HEK293 (cell line): ENCODE measurements around the gene GLB1L.

Experiments
- CTCF ChIA-PET: fragments of 350-600 bp; formaldehyde crosslinking; extraction: SDS; loops from one replicate; lab custom pipeline; 2021; ENCODE audit warnings: antibody characterized with exemption; lab: Yijun Ruan, JAX
- POLR2A ChIA-PET: fragments of 300-600 bp; formaldehyde crosslinking; extraction: SDS; loops from one replicate; lab custom pipeline; 2020; ENCODE audit warnings: antibody characterized with exemption, inconsistent platforms; lab: Yijun Ruan, JAX
- H3K27ac ChIP-seq: fragments of 200-500 bp; sonication (Bioruptor generic); 2 replicates; pipeline ENCODE4 v1.5.1; 2014; ENCODE audit warnings: low read depth, low read length, control low read depth, inconsistent platforms; ENCODE audit errors: extremely low read depth
- H3K36me3 ChIP-seq, 2 experiments: fragments of 200-500 bp in 1 of 2; sonication (Bioruptor generic) in 1 of 2; 1 replicate in 1 of 2; 2 replicates in 1 of 2; pipeline ENCODE4 v1.5.1; 2014 to 2017; ENCODE audit warnings: inconsistent platforms in 2 of 2, low read length in 2 of 2; ENCODE audit not compliant: control insufficient read depth in 2 of 2, insufficient read depth in 1 of 2
- H3K4me1 ChIP-seq: fragments of 200-500 bp; sonication (Bioruptor generic); 2 replicates; pipeline ENCODE4 v1.5.1; 2014; ENCODE audit warnings: mild to moderate bottlenecking, low read length, inconsistent platforms; ENCODE audit not compliant: control insufficient read depth, insufficient read depth
- H3K4me3 ChIP-seq: 2 replicates; pipeline ENCODE4 v1.5.1; 2011; ENCODE audit warnings: low read depth, mild to moderate bottlenecking, control low read depth, low read length, moderate library complexity
- H3K9me3 ChIP-seq: fragments of 200-500 bp; sonication (Bioruptor generic); 2 replicates; pipeline ENCODE4 v1.5.1; 2014; ENCODE audit warnings: low read depth, low read length, inconsistent platforms; ENCODE audit not compliant: control insufficient read depth, insufficient read depth
- CTCF ChIP-seq: fragments of 450-650 bp; formaldehyde crosslinking; IDR thresholded peaks from 2 replicates; pipeline ENCODE4 v1.5.1; 2016; ENCODE audit warnings: missing biosample characterization, missing genetic modification characterization
- EGR2 ChIP-seq: fragments of 450-650 bp; formaldehyde crosslinking; IDR thresholded peaks from 2 replicates; pipeline ENCODE4 v1.5.1; 2016; ENCODE audit warnings: low read depth, missing biosample characterization, missing genetic modification characterization
- GLIS2 ChIP-seq: fragments of 450-650 bp; formaldehyde crosslinking; IDR thresholded peaks from 2 replicates; pipeline ENCODE4 v1.5.1; 2016; ENCODE audit warnings: missing biosample characterization, missing genetic modification characterization
- KLF9 ChIP-seq: fragments of 450-650 bp; formaldehyde crosslinking; IDR thresholded peaks from 2 replicates; pipeline ENCODE4 v1.5.1; 2016; ENCODE audit warnings: missing biosample characterization, missing genetic modification characterization, low read depth
- MYNN ChIP-seq: fragments of 450-650 bp; formaldehyde crosslinking; IDR thresholded peaks from 2 replicates; pipeline ENCODE4 v1.5.1; 2016; ENCODE audit warnings: missing biosample characterization, missing genetic modification characterization, borderline replicate concordance
- MZF1 ChIP-seq: fragments of 450-650 bp; formaldehyde crosslinking; IDR thresholded peaks from 2 replicates; pipeline ENCODE4 v1.5.1; 2017; ENCODE audit warnings: missing biosample characterization, missing genetic modification characterization, borderline replicate concordance
- SCRT2 ChIP-seq: fragments of 450-650 bp; formaldehyde crosslinking; IDR thresholded peaks from 2 replicates; pipeline ENCODE4 v1.5.1; 2016; ENCODE audit warnings: missing biosample characterization, missing genetic modification characterization
- SETDB1 ChIP-seq: IDR thresholded peaks from one replicate; pipeline ENCODE4 v1.6.1; 2017; ENCODE audit warnings: mild to moderate bottlenecking, low read length, moderate library complexity, mixed read lengths; ENCODE audit not compliant: insufficient read length
- SP7 ChIP-seq: fragments of 450-650 bp; formaldehyde crosslinking; IDR thresholded peaks from 2 replicates; pipeline ENCODE4 v1.5.1; 2016; ENCODE audit warnings: missing biosample characterization, missing genetic modification characterization
- ZBTB26 ChIP-seq: fragments of 450-650 bp; formaldehyde crosslinking; optimal IDR thresholded peaks from 2 replicates; pipeline ENCODE3; 2016; ENCODE audit warnings: missing biosample characterization, mild to moderate bottlenecking, missing genetic modification characterization
- ZBTB7A ChIP-seq: fragments of 450-650 bp; formaldehyde crosslinking; IDR thresholded peaks from 2 replicates; pipeline ENCODE4 v1.5.1; 2016; ENCODE audit warnings: low read depth, missing biosample characterization, missing genetic modification characterization
- ZFP41 ChIP-seq: fragments of 450-650 bp; formaldehyde crosslinking; IDR thresholded peaks from 2 replicates; pipeline ENCODE4 v1.5.1; 2016; ENCODE audit warnings: missing biosample characterization, missing genetic modification characterization, borderline replicate concordance
- ZFP69B ChIP-seq: fragments of 450-650 bp; formaldehyde crosslinking; IDR thresholded peaks from 2 replicates; pipeline ENCODE4 v1.5.1; 2016; ENCODE audit warnings: missing biosample characterization, missing genetic modification characterization
- ZNF10 ChIP-seq: fragments of 450-650 bp; formaldehyde crosslinking; IDR thresholded peaks from 2 replicates; pipeline ENCODE4 v1.5.1; 2017; ENCODE audit warnings: missing biosample characterization, missing genetic modification characterization
- ZNF174 ChIP-seq: fragments of 450-650 bp; formaldehyde crosslinking; IDR thresholded peaks from 2 replicates; pipeline ENCODE4 v1.5.0; 2017; ENCODE audit warnings: missing biosample characterization, mild to moderate bottlenecking, missing genetic modification characterization
- ZNF394 ChIP-seq: fragments of 450-650 bp; formaldehyde crosslinking; IDR thresholded peaks from 2 replicates; pipeline ENCODE4 v1.5.1; 2016; ENCODE audit warnings: missing biosample characterization, missing genetic modification characterization, mild to moderate bottlenecking, moderate library complexity, borderline replicate concordance
- ZNF398 ChIP-seq: fragments of 450-650 bp; formaldehyde crosslinking; IDR thresholded peaks from 2 replicates; pipeline ENCODE4 v1.5.1; 2017; ENCODE audit warnings: missing biosample characterization, missing genetic modification characterization
- ZNF416 ChIP-seq: fragments of 450-650 bp; formaldehyde crosslinking; IDR thresholded peaks from 2 replicates; pipeline ENCODE4 v1.5.1; 2016; ENCODE audit warnings: missing biosample characterization, missing genetic modification characterization
- ZNF529 ChIP-seq: fragments of 450-650 bp; formaldehyde crosslinking; IDR thresholded peaks from 2 replicates; pipeline ENCODE4 v1.5.1; 2017; ENCODE audit warnings: missing genetic modification characterization, missing biosample characterization; ENCODE audit not compliant: insufficient replicate concordance
- ZNF560 ChIP-seq: fragments of 450-650 bp; formaldehyde crosslinking; IDR thresholded peaks from 2 replicates; pipeline ENCODE4 v1.5.1; 2017; ENCODE audit warnings: missing biosample characterization, missing genetic modification characterization, borderline replicate concordance
- ZNF561 ChIP-seq: fragments of 450-650 bp; IDR thresholded peaks from 2 replicates; pipeline ENCODE4 v1.5.1; 2018; ENCODE audit warnings: missing biosample characterization, missing genetic modification characterization, borderline replicate concordance
- ZNF571 ChIP-seq: fragments of 450-650 bp; formaldehyde crosslinking; IDR thresholded peaks from 2 replicates; pipeline ENCODE4 v1.5.0; 2017; ENCODE audit warnings: missing biosample characterization, missing genetic modification characterization
- ZNF658 ChIP-seq: fragments of 450-650 bp; formaldehyde crosslinking; IDR thresholded peaks from 2 replicates; pipeline ENCODE4; 2016; ENCODE audit warnings: missing biosample characterization, missing genetic modification characterization
- ZNF664 ChIP-seq: fragments of 450-650 bp; formaldehyde crosslinking; IDR thresholded peaks from 2 replicates; pipeline ENCODE4 v1.5.1; 2016; ENCODE audit warnings: missing biosample characterization, missing genetic modification characterization
- ZNF777 ChIP-seq: fragments of 450-650 bp; formaldehyde crosslinking; IDR thresholded peaks from 2 replicates; pipeline ENCODE4 v1.5.1; 2017; ENCODE audit warnings: missing biosample characterization, missing genetic modification characterization, borderline replicate concordance
- ZSCAN30 ChIP-seq: fragments of 450-650 bp; IDR thresholded peaks from 2 replicates; pipeline ENCODE4 v1.5.1; 2018; ENCODE audit warnings: missing biosample characterization, mild to moderate bottlenecking, missing genetic modification characterization, moderate library complexity
- TF ChIP-seq, protein P1 (sequence below): fragments of 450-650 bp; formaldehyde crosslinking; IDR thresholded peaks from 2 replicates; pipeline ENCODE4 v1.5.1; 2016; ENCODE audit warnings: missing biosample characterization, missing genetic modification characterization
- TF ChIP-seq, protein P2 (sequence below): fragments of 450-650 bp; formaldehyde crosslinking; IDR thresholded peaks from 2 replicates; pipeline ENCODE4 v1.5.1; 2016; ENCODE audit warnings: missing biosample characterization, missing genetic modification characterization

Gene GLB1L

GRCh38 chr2:219289537-219290361 is 44.5 kb upstream of the GLB1L start (continued):
- TF ChIP-seq ZFP69B (tag by site-specific recombination), result no peak
- TF ChIP-seq ZBTB26, result no peak
- TF ChIP-seq, protein P1, sequence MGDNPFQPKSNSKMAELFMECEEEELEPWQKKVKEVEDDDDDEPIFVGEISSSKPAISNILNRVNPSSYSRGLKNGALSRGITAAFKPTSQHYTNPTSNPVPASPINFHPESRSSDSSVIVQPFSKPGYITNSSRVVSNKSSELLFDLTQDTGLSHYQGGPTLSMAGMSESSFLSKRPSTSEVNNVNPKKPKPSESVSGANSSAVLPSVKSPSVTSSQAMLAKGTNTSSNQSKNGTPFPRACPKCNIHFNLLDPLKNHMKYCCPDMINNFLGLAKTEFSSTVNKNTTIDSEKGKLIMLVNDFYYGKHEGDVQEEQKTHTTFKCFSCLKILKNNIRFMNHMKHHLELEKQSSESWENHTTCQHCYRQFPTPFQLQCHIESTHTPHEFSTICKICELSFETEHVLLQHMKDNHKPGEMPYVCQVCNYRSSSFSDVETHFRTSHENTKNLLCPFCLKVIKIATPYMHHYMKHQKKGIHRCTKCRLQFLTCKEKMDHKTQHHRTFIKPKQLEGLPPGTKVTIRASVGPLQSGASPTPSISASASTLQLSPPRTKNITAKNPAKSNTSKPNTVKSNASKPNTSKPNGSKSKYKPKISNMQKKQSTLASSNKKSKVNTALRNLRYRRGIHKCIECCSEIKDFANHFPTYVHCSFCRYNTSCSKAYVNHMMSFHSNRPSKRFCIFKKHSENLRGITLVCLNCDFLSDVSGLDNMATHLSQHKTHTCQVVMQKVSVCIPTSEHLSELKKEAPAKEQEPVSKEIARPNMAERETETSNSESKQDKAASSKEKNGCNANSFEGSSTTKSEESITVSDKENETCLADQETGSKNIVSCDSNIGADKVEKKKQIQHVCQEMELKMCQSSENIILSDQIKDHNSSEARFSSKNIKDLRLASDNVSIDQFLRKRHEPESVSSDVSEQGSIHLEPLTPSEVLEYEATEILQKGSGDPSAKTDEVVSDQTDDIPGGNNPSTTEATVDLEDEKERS, result no peak
- TF ChIP-seq CTCF (tag by site-specific recombination), result no peak
- no peak for TF ChIP-seq ZNF658 (tag by site-specific recombination)
- no peak for TF ChIP-seq GLIS2 (tag by site-specific recombination)
- TF ChIP-seq SCRT2 (tag by site-specific recombination), result no peak
- TF ChIP-seq ZNF529 (tag by site-specific recombination), result no peak
- TF ChIP-seq ZNF394, result no peak
- no peak for TF ChIP-seq ZNF10 (tag by site-specific recombination)
- TF ChIP-seq SP7, result no peak
- TF ChIP-seq MZF1 (tag by site-specific recombination), result no peak
- TF ChIP-seq ZNF416, result no peak
- TF ChIP-seq ZNF777 (tag by site-specific recombination), result no peak
- TF ChIP-seq SETDB1, result no peak
- TF ChIP-seq EGR2 (tag by site-specific recombination), result peak; percentile 77
- no peak for TF ChIP-seq ZBTB7A (tag by site-specific recombination)

DNA sequence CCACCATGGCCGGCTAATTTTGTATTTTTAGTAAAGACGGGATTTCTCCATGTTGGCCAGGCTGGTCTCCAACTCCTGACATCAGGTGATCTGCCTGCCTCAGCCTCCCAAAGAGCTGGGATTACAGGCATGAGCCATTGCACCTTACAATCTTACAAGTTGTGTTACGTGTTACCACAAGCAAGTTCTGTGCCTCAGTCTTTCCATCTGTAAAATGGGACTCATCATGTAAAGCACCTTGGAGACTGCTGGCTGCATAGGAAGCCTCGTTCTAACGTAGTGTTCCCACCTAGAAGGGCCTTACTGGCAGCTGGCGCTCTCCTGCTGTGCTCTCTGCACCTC is 43.9 kb upstream of the GLB1L start:
- POLR2A ChIA-PET, result no interaction called here
- no peaks in the 10 kb centered on the region for H3K9me3 ChIP-seq
- CTCF ChIA-PET, result interaction anchor here (0.7 kb wide), 1 partner anchor 15 kb away, joined by 3 read pairs; no protein-coding TSS in a partner anchor
- H3K4me1 ChIP-seq, result no peaks in the 10 kb centered on the region; the same call in 1 of the 2 replicates
- TF ChIP-seq, protein P2, sequence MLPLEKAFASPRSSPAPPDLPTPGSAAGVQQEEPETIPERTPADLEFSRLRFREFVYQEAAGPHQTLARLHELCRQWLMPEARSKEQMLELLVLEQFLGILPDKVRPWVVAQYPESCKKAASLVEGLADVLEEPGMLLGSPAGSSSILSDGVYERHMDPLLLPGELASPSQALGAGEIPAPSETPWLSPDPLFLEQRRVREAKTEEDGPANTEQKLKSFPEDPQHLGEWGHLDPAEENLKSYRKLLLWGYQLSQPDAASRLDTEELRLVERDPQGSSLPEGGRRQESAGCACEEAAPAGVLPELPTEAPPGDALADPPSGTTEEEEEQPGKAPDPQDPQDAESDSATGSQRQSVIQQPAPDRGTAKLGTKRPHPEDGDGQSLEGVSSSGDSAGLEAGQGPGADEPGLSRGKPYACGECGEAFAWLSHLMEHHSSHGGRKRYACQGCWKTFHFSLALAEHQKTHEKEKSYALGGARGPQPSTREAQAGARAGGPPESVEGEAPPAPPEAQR (tag by site-specific recombination), result no peak
- TF ChIP-seq ZNF571 (tag by site-specific recombination) (no peak), ZNF560 (tag by site-specific recombination) (no peak), ZSCAN30 (no peak), ZFP41 (no peak), KLF9 (no peak), MYNN (tag by site-specific recombination) (no peak), ZNF174 (no peak), ZNF664 (tag by site-specific recombination) (no peak), ZNF561 (tag by site-specific recombination) (no peak), ZNF398 (tag by site-specific recombination) (no peak)
- peaks cover 0 to 24% of the 10 kb centered on the region in 2 experiments; a peak in 1 of 3 replicates for H3K36me3 ChIP-seq
- H3K4me3 ChIP-seq, result no peak overlapping the region
- no peak overlapping the region for H3K27ac ChIP-seq
